ENCODE results near the gene CCDC106. TPM values are rescaled to one million over a fixed set of nuclear protein-coding genes. Genes with fewer than 3 reads are reported as not detected.

The CCDC106 gene
- total RNA-seq, 1 donor from 2014 or later, result 14.0 TPM

DNA sequence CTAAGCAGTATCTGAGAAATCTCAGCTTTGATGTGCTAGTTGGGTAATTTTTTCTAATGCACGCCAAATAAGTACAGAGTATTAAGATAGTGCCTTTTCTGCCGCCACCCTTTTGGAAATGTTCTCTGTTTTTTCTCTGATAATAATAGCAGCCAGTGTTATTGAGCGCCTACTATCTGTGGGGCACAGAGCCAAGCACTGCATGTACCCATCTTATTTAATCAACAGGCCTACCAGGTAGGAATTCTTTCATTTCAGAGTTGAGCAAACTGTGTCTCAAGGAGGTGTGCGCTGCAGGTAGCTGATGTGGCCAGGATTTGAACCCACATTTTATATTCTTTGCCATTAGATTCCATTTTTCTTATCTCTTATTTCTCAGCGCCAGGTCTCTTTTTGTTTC is 28.4 kb downstream of the CCDC106 start:
- peaks cover 73% of the 10 kb centered on the region for H3K4me1 Mint-ChIP-seq
- ChIA-PET POLR2A (interaction anchor here (1.0 to 2.1 kb wide), 2 partner anchors 19 to 22 kb away, joined by 4 to 10 read pairs; no protein-coding TSS in a partner anchor), CTCF (interaction anchor here (2.4 kb wide), 1 partner anchor 22 kb away, joined by 6 read pairs; the partner anchor contains the start of gene U2AF2)
- H3K36me3 Mint-ChIP-seq (ENCODE audit: low read depth), result peaks cover 71% of the 10 kb centered on the region
- DNase-seq (no peak), ATAC-seq (ENCODE audit: low read depth) (no peak)
- H3K27ac Mint-ChIP-seq, result peak overlapping the region; percentile 83
- TF ChIP-seq, protein P1, sequence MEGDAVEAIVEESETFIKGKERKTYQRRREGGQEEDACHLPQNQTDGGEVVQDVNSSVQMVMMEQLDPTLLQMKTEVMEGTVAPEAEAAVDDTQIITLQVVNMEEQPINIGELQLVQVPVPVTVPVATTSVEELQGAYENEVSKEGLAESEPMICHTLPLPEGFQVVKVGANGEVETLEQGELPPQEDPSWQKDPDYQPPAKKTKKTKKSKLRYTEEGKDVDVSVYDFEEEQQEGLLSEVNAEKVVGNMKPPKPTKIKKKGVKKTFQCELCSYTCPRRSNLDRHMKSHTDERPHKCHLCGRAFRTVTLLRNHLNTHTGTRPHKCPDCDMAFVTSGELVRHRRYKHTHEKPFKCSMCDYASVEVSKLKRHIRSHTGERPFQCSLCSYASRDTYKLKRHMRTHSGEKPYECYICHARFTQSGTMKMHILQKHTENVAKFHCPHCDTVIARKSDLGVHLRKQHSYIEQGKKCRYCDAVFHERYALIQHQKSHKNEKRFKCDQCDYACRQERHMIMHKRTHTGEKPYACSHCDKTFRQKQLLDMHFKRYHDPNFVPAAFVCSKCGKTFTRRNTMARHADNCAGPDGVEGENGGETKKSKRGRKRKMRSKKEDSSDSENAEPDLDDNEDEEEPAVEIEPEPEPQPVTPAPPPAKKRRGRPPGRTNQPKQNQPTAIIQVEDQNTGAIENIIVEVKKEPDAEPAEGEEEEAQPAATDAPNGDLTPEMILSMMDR (IDR thresholded peaks at IDR 0.05), result no peak
- H3K27me3 Mint-ChIP-seq, result no peaks in the 10 kb centered on the region
- H3K9me3 Mint-ChIP-seq, result no peaks in the 10 kb centered on the region
- intact Hi-C loops (cut with micrococcal nuclease), result no loop called here
- H3K4me3 Mint-ChIP-seq, result peak overlapping the region; percentile 89

DNA sequence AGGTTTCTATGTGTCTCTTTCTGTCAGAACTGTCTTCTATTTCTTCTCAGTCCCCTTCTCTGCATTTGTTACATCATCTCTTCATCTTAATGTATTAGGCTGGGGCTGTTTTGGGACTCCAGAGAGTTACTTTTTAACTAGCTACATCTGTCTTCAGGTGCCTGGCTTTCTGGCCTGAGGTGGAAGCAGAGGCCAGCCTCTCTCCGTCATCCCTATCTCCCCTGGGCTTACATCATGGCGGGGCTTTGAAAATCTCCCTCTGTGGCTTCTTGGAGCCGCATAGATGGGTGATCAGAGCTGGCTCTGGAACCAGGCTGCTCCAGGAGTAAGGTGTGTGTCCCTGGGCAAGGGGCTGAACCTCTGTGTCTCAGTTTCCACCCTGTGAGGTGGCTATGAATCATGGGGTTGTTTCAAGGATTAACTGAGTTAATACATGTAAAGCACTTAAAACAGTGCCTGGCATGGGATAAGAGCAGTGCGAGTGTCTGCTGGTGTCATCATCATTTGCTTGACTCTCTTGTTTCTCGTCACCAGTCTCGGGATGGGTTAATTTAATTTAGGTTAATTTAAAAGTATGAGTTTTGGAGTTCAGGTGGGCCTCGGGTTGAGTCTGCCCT is 29.0 kb downstream of the CCDC106 start:
- peaks cover 73% of the 10 kb centered on the region for H3K4me1 Mint-ChIP-seq
- DNase-seq (no peak), ATAC-seq (ENCODE audit: low read depth) (no peak)
- TF ChIP-seq, protein P1 (IDR thresholded peaks at IDR 0.05), result no peak
- H3K36me3 Mint-ChIP-seq (ENCODE audit: low read depth), result peaks cover 70% of the 10 kb centered on the region
- POLR2A ChIA-PET, result interaction anchor here (0.6 to 2.1 kb wide), 4 partner anchors 22 to 711 kb away, joined by 3 to 13 read pairs (median 10); partner anchors contain the start of genes NLRP2 and U2AF2
- H3K9me3 Mint-ChIP-seq, result no peaks in the 10 kb centered on the region
- intact Hi-C loops (cut with micrococcal nuclease), result no loop called here
- CTCF ChIA-PET, result interaction anchor here (1.4 to 2.4 kb wide), 2 partner anchors 22 to 45 kb away, joined by 3 to 6 read pairs; partner anchors contain the start of gene U2AF2
- no peaks in the 10 kb centered on the region for H3K27me3 Mint-ChIP-seq
- peak overlapping the region; percentile 83 for H3K27ac Mint-ChIP-seq
- peak overlapping the region; percentile 89 for H3K4me3 Mint-ChIP-seq

DNA sequence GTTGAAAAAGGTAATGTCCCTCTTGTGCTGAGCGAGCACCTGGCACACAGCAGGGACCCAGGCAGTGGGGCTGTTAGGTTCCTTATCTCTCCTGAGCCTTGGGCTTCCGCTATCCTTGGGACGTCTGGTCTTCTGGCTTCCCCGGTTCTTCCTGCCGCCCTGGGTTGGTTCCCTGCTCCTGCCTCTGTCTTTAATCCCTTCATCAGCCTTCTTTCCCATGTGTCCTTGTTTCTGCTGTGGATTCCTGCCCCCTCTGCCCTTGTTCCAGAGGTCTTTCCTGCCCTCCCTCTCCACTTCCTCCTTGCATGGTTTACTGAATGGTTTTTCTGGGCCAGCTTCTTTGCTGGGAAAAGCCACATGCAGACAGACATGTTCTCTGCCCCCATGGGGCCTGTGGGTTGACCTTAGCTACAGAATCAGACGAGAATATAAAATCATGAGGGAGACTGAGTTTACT is 29.6 kb downstream of the CCDC106 start:
- DNase-seq (no peak), ATAC-seq (ENCODE audit: low read depth) (no peak)
- no peaks in the 10 kb centered on the region for H3K9me3 Mint-ChIP-seq
- peak overlapping the region; percentile 89 for H3K4me3 Mint-ChIP-seq
- H3K27me3 Mint-ChIP-seq, result no peaks in the 10 kb centered on the region
- H3K27ac Mint-ChIP-seq, result peak overlapping the region; percentile 83
- H3K36me3 Mint-ChIP-seq (ENCODE audit: low read depth), result peaks cover 67% of the 10 kb centered on the region
- H3K4me1 Mint-ChIP-seq, result peaks cover 69% of the 10 kb centered on the region
- ChIA-PET CTCF (interaction anchor here (0.9 to 2.4 kb wide), 3 partner anchors 23 to 132 kb away, joined by 3 to 6 read pairs (median 3); partner anchors contain the start of gene U2AF2), POLR2A (interaction anchor here (0.6 to 1.4 kb wide), 7 partner anchors 23 to 711 kb away, joined by 3 to 13 read pairs (median 4); partner anchors contain the start of genes NLRP2, U2AF2, UBE2S and ZNF581)
- TF ChIP-seq, protein P1 (IDR thresholded peaks at IDR 0.05), result no peak
- intact Hi-C loops (cut with micrococcal nuclease), result loop anchor here (1.0 kb wide), 1 partner anchor 23 kb away; no protein-coding TSS in a partner anchor

DNA sequence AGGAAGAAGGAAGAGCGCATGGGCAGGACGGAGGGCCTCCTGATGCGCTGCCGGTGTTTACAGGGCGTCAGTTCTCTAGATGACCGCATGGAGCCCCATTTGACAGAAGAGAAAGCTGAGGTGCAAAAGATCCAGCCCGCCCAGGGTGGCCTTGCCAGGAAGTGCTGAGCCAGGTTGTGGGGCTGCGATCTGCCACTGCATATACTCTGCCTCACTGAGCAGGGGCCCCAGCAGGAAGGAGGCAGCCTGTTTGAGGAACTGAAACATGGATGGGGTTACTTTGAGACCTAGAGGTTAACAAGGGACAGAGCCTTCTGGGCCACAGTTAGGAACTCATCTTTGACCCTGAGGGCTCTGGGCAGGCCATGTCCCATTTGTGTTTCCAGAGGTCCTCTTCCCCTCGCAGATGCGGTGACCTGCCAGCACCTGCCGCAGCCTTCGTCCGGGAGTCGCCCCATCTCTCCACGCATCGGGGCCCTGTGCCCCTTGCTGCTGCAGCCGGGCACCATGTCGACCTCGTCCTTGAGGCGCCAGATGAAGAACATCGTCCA is 30.2 kb downstream of the CCDC106 start:
- POLR2A ChIA-PET, result interaction anchor here (0.5 to 1.4 kb wide), 7 partner anchors 24 to 637 kb away, joined by 3 to 11 read pairs (median 3); partner anchors contain the start of genes U2AF2, UBE2S, ZNF581 and ZNF865
- CTCF ChIA-PET, result interaction anchor here (0.9 to 2.4 kb wide), 3 partner anchors 24 to 131 kb away, joined by 3 to 6 read pairs (median 3); partner anchors contain the start of gene U2AF2
- TF ChIP-seq, protein P1 (IDR thresholded peaks at IDR 0.05), result no peak
- Mint-ChIP-seq H3K27me3 (no peaks in the 10 kb centered on the region), H3K36me3 (ENCODE audit: low read depth) (peaks cover 68% of the 10 kb centered on the region), H3K4me1 (peaks cover 69% of the 10 kb centered on the region), H3K9me3 (no peaks in the 10 kb centered on the region), H3K4me3 (peak overlapping the region; percentile 89), H3K27ac (peak overlapping the region; percentile 83)
- ATAC-seq (ENCODE audit: low read depth) (peak; percentile 86), DNase-seq (peak; percentile 72)
- intact Hi-C loops (cut with micrococcal nuclease), result loop anchor here (1.0 kb wide), 1 partner anchor 24 kb away; no protein-coding TSS in a partner anchor
